ENCODE results near the gene DHX35.
"Not testable (repeated sequence)": the region's sequence is repeated elsewhere in the genome, so short reads cannot be mapped to it uniquely, and the experiment has no call there.

The DHX35 gene

GRCh38 chr20:38941726-38942389, 20.3 kb upstream of the DHX35 start:
- DNase-seq = no peak

GRCh38 chr20:38945012-38945411, 17.1 kb upstream of the DHX35 start:
- no peak for DNase-seq

GRCh38 chr20:38946836-38947235, 15.3 kb upstream of the DHX35 start:
- no peak for DNase-seq

GRCh38 chr20:38947931-38948362, 14.2 kb upstream of the DHX35 start:
- no peak for DNase-seq

- no peak for DNase-seq
These were observed 11.9 kb upstream of the DHX35 start for GRCh38 chr20:38950254-38950653.

GRCh38 chr20:38951611-38952010, 10.5 kb upstream of the DHX35 start:
- DNase-seq = no peak

GRCh38 chr20:38952153-38952552, 10.0 kb upstream of the DHX35 start:
- DNase-seq = no peak

- DNase-seq = no peak
These were observed 8.4 kb upstream of the DHX35 start for GRCh38 chr20:38953630-38954340.

- DNase-seq = no peak
These were observed 4.8 kb upstream of the DHX35 start for GRCh38 chr20:38957235-38957876.

- DNase-seq = no peak
These were observed 4.1 kb upstream of the DHX35 start for GRCh38 chr20:38957915-38958485.

GRCh38 chr20:38960187-38960687, 1.9 kb upstream of the DHX35 start:
- DNase-seq = not testable (repeated sequence)

- no peak for DNase-seq
These were observed 557 bp upstream of the DHX35 start for GRCh38 chr20:38961530-38962043.

GRCh38 chr20:38962928-38963401, 821 bp downstream of the DHX35 start:
- no peak for DNase-seq

GRCh38 chr20:38963745-38964144, 1.6 kb downstream of the DHX35 start:
- no peak for DNase-seq

- DNase-seq = no peak
These were observed 3.1 kb downstream of the DHX35 start for GRCh38 chr20:38965264-38965663.

- no peak for DNase-seq
These were observed 5.9 kb downstream of the DHX35 start for GRCh38 chr20:38968090-38968489.

- no peak for DNase-seq
These were observed 7.6 kb downstream of the DHX35 start for GRCh38 chr20:38969708-38970107.

GRCh38 chr20:38970302-38970701, 8.2 kb downstream of the DHX35 start:
- no peak for DNase-seq

GRCh38 chr20:38973107-38973506, 11.0 kb downstream of the DHX35 start:
- no peak for DNase-seq

- no peak for DNase-seq
These were observed 11.5 kb downstream of the DHX35 start for GRCh38 chr20:38973645-38974044.

GRCh38 chr20:38975539-38976120, 13.5 kb downstream of the DHX35 start:
- no peak for DNase-seq

- no peak for DNase-seq
These were observed 17.3 kb downstream of the DHX35 start for GRCh38 chr20:38979434-38979833.

GRCh38 chr20:38979842-38980241, 17.7 kb downstream of the DHX35 start:
- no peak for DNase-seq

All from NCI-H748 treated with DMSO at 0.1 percent for 48 hours (cell line).